ENCODE measurements around the gene CD40LG. TPM values are rescaled to one million over a fixed set of nuclear protein-coding genes. Genes with fewer than 3 reads are reported as not detected.

The CD40LG gene
- total RNA-seq (under 1 TPM; 0.46 to 0.74 TPM), polyA plus RNA-seq (under 1 TPM; 0.20 to 0.54 TPM)
- long read RNA-seq, donor 1: 0 reads
- long read RNA-seq, donor 2: 0 reads
- long read RNA-seq, donor 3: 0 reads
- long read RNA-seq, donor 4: 0 reads
- long read RNA-seq, donor 5: 0 reads

- WGBS, 2 donors: 77 to 80% methylated on average over 10 of the region's 10 CpGs
- H3K9ac ChIP-seq (ENCODE audit: insufficient read depth in 1 of 2, low read length in 2 of 2): no peak within 1 kb of the TSS
- no peak within 1 kb of the TSS for H3K27ac ChIP-seq (ENCODE audit: low read depth in 1 of 2, low read length in 1 of 2)
- H3K9me3 ChIP-seq (ENCODE audit: control insufficient read depth in 4 of 4, insufficient read depth in 3 of 4, low read length in 3 of 4): no peaks in the 10 kb centered on the region
- ATAC-seq (ENCODE audit: insufficient read depth, low FRiP score) (no peak), DNase-seq (no peak)
- no peaks in the 10 kb centered on the region for H3K4me1 ChIP-seq (ENCODE audit: control insufficient read depth in 5 of 5, insufficient read depth in 5 of 5, low read length in 5 of 5)
- H3K27me3 ChIP-seq (ENCODE audit: control insufficient read depth in 3 of 3, insufficient read depth in 3 of 3, low read length in 2 of 3): peaks cover 0 to 5% (median 2%) of the 10 kb centered on the region in 3 donors
- H3K36me3 ChIP-seq (ENCODE audit: control insufficient read depth in 4 of 4, insufficient read depth in 4 of 4, low read length in 4 of 4): no peaks in the 10 kb centered on the region
- TF ChIP-seq, protein P1, sequence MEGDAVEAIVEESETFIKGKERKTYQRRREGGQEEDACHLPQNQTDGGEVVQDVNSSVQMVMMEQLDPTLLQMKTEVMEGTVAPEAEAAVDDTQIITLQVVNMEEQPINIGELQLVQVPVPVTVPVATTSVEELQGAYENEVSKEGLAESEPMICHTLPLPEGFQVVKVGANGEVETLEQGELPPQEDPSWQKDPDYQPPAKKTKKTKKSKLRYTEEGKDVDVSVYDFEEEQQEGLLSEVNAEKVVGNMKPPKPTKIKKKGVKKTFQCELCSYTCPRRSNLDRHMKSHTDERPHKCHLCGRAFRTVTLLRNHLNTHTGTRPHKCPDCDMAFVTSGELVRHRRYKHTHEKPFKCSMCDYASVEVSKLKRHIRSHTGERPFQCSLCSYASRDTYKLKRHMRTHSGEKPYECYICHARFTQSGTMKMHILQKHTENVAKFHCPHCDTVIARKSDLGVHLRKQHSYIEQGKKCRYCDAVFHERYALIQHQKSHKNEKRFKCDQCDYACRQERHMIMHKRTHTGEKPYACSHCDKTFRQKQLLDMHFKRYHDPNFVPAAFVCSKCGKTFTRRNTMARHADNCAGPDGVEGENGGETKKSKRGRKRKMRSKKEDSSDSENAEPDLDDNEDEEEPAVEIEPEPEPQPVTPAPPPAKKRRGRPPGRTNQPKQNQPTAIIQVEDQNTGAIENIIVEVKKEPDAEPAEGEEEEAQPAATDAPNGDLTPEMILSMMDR (IDR thresholded peaks at IDR 0.05; ENCODE audit: control extremely low read depth, extremely low read depth): no peak
- H3K4me3 ChIP-seq: no peak within 1 kb of the TSS
These were observed at the start of gene CD40LG for GRCh38 chrX:136647677-136648360. CD40LG (plus strand) TSS chrX:136648158; CDS start chrX:136648249, 91 bp downstream.

GRCh38 chrX:136598631-136599030 is 49.3 kb upstream of the CD40LG start:
- TF ChIP-seq, protein P1 (IDR thresholded peaks at IDR 0.05; ENCODE audit: control extremely low read depth, extremely low read depth): no peak
- H3K27ac ChIP-seq (ENCODE audit: low read depth in 1 of 2, low read length in 1 of 2): no peak overlapping the region
- no peaks in the 10 kb centered on the region for H3K4me1 ChIP-seq (ENCODE audit: control insufficient read depth in 5 of 5, insufficient read depth in 5 of 5, low read length in 5 of 5)
- H3K9me3 ChIP-seq (ENCODE audit: control insufficient read depth in 4 of 4, insufficient read depth in 3 of 4, low read length in 3 of 4): no peaks in the 10 kb centered on the region
- H3K27me3 ChIP-seq (ENCODE audit: control insufficient read depth in 3 of 3, insufficient read depth in 3 of 3, low read length in 2 of 3): peaks cover 0 to 27% (median 20%) of the 10 kb centered on the region in 3 donors
- H3K36me3 ChIP-seq (ENCODE audit: control insufficient read depth in 4 of 4, insufficient read depth in 4 of 4, low read length in 4 of 4): no peaks in the 10 kb centered on the region
- no peak overlapping the region for H3K9ac ChIP-seq (ENCODE audit: insufficient read depth in 1 of 2, low read length in 2 of 2)
- DNase-seq: no peak
- no peak for ATAC-seq (ENCODE audit: insufficient read depth, low FRiP score)
- H3K4me3 ChIP-seq: no peak overlapping the region
- 63 to 86% methylated on average over 8 of the region's 8 CpGs for WGBS, 2 donors

DNA sequence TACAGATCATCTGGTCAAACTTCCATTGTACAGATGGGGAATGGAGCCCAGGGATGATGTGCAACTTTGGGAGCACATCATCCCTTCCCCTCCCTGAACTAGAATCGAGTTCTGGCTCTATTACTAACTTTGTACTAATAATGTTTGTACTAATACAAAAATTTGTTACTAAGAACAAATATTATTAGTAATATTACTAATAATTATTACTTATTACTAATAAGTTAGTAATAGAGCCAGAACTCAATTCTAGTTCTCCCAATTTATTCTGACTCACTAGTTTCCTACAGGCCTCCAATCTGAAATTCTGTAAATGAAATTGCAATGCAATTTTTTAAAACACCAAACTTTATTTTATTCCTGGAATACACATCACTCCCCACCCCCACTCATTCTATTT is 47.9 kb upstream of the CD40LG start:
- no peak for DNase-seq
- TF ChIP-seq, protein P1 (IDR thresholded peaks at IDR 0.05; ENCODE audit: control extremely low read depth, extremely low read depth): no peak
- Histone ChIP-seq H3K27me3 (ENCODE audit: control insufficient read depth in 3 of 3, insufficient read depth in 3 of 3, low read length in 2 of 3) (peaks cover 0 to 30% (median 21%) of the 10 kb centered on the region in 3 donors), H3K27ac (ENCODE audit: low read depth in 1 of 2, low read length in 1 of 2) (no peak overlapping the region), H3K4me1 (ENCODE audit: control insufficient read depth in 5 of 5, insufficient read depth in 5 of 5, low read length in 5 of 5) (no peaks in the 10 kb centered on the region), H3K4me3 (no peak overlapping the region), H3K9ac (ENCODE audit: insufficient read depth in 1 of 2, low read length in 2 of 2) (no peak overlapping the region), H3K9me3 (ENCODE audit: control insufficient read depth in 4 of 4, insufficient read depth in 3 of 4, low read length in 3 of 4) (no peaks in the 10 kb centered on the region), H3K36me3 (ENCODE audit: control insufficient read depth in 4 of 4, insufficient read depth in 4 of 4, low read length in 4 of 4) (no peaks in the 10 kb centered on the region)
- no peak for ATAC-seq (ENCODE audit: insufficient read depth, low FRiP score)
- 50 to 88% methylated on average over 1 of the region's 1 CpG for WGBS, 2 donors

Measured in lung (tissue), 16 donors.